WTC11 (cell line): ENCODE data around the gene RRBP1. TPM values are rescaled to one million over a fixed set of nuclear protein-coding genes. Genes with fewer than 3 reads are reported as not detected.

Experiments
- ATAC-seq: fragments of 200-7000 bp; cut with Tn5 transposase; 2 replicates; pipeline ENCODE4 v1.10.0; 2021; ENCODE audit warnings: mild to moderate bottlenecking, moderate library complexity
- CTCF ChIA-PET: fragments of 300-600 bp; sonication (Branson Sonifier 250); formaldehyde crosslinking; loops from one replicate; lab custom pipeline; 2021; ENCODE audit warnings: antibody characterized with exemption; lab: Charles Lee
- POLR2A ChIA-PET: fragments of 350-600 bp; sonication (Branson Sonifier 250); formaldehyde crosslinking; loops from one replicate; lab custom pipeline; 2021; ENCODE audit warnings: antibody characterized with exemption; lab: Charles Lee
- DNase-seq: peaks from one replicate; pipeline ENCODE4 v3.0.0; 2021; ENCODE audit warnings: low spot score
- H3K27ac Mint-ChIP-seq: 2 replicates; pipeline ENCODE4 v1.8.0; 2021; ENCODE audit warnings: mixed read lengths
- H3K27me3 Mint-ChIP-seq: 2 replicates; pipeline ENCODE4 v1.8.0; 2021; ENCODE audit warnings: low read depth, mild to moderate bottlenecking, moderate library complexity, mixed read lengths
- H3K36me3 Mint-ChIP-seq: 2 replicates; pipeline ENCODE4 v1.8.0; 2021; ENCODE audit warnings: mixed read lengths
- H3K4me1 Mint-ChIP-seq: 2 replicates; pipeline ENCODE4 v1.8.0; 2022; ENCODE audit warnings: mixed read lengths
- H3K4me3 Mint-ChIP-seq: 2 replicates; pipeline ENCODE4 v1.8.0; 2021; ENCODE audit warnings: mild to moderate bottlenecking, moderate library complexity, mixed read lengths
- H3K9me3 Mint-ChIP-seq: 2 replicates; pipeline ENCODE4 v1.8.0; 2021; ENCODE audit warnings: mixed read lengths
- AR ChIP-seq: fragments of 250-450 bp; sonication (Bioruptor Pico); IDR thresholded peaks from 2 replicates; pipeline ENCODE4 v1.9.0; 2021; ENCODE audit warnings: mild to moderate bottlenecking
- CREM ChIP-seq: sonication (generic); formaldehyde crosslinking; IDR thresholded peaks from 2 replicates; pipeline ENCODE4 v1.8.1; 2022; ENCODE audit warnings: mild to moderate bottlenecking, missing genetic modification reagents, moderate library complexity
- E2F4 ChIP-seq: sonication (generic); formaldehyde crosslinking; IDR thresholded peaks from 2 replicates; pipeline ENCODE4 v1.8.1; 2022; ENCODE audit warnings: low read depth, mild to moderate bottlenecking, moderate library complexity, missing genetic modification reagents, borderline replicate concordance
- FOXK1 ChIP-seq: sonication (generic); formaldehyde crosslinking; IDR thresholded peaks from 2 replicates; pipeline ENCODE4 v1.8.0; 2022; ENCODE audit warnings: mild to moderate bottlenecking, moderate library complexity, missing genetic modification reagents
- IRF1 ChIP-seq: sonication (generic); formaldehyde crosslinking; IDR thresholded peaks from 2 replicates; pipeline ENCODE4 v1.8.0; 2023; ENCODE audit warnings: missing genetic modification reagents
- IRF2 ChIP-seq: sonication (generic); formaldehyde crosslinking; IDR thresholded peaks from 2 replicates; pipeline ENCODE4 v1.8.0; 2022; ENCODE audit warnings: low read depth, missing genetic modification reagents, borderline replicate concordance
- MAX ChIP-seq: sonication (generic); formaldehyde crosslinking; IDR thresholded peaks from 2 replicates; pipeline ENCODE4 v1.8.0; 2022; ENCODE audit warnings: mild to moderate bottlenecking, missing genetic modification reagents
- MLX ChIP-seq: sonication (generic); formaldehyde crosslinking; IDR thresholded peaks from 2 replicates; pipeline ENCODE4 v1.8.1; 2023; ENCODE audit warnings: mild to moderate bottlenecking, missing genetic modification reagents, moderate library complexity
- NFATC4 ChIP-seq: fragments of 250-450 bp; sonication (Bioruptor Pico); IDR thresholded peaks from 2 replicates; pipeline ENCODE4 v1.9.0; 2021; ENCODE audit warnings: mild to moderate bottlenecking
- NFE2L1 ChIP-seq: sonication (generic); formaldehyde crosslinking; IDR thresholded peaks from 2 replicates; pipeline ENCODE4 v1.8.1; 2023; ENCODE audit warnings: missing genetic modification reagents
- SP1 ChIP-seq: sonication (generic); formaldehyde crosslinking; conservative IDR thresholded peaks from 2 replicates; pipeline ENCODE4 v1.8.1; 2022; ENCODE audit warnings: missing genetic modification reagents
- STAT6 ChIP-seq: sonication (generic); formaldehyde crosslinking; conservative IDR thresholded peaks from 2 replicates; pipeline ENCODE4 v1.8.1; 2023; ENCODE audit warnings: mild to moderate bottlenecking, low read depth, missing genetic modification reagents, moderate library complexity
- TEAD1 ChIP-seq: sonication (generic); formaldehyde crosslinking; IDR thresholded peaks from 2 replicates; pipeline ENCODE4 v1.8.0; 2022; ENCODE audit warnings: mild to moderate bottlenecking, missing genetic modification reagents
- USF2 ChIP-seq: sonication (generic); formaldehyde crosslinking; IDR thresholded peaks from 2 replicates; pipeline ENCODE4 v1.8.1; 2023; ENCODE audit warnings: mild to moderate bottlenecking, missing genetic modification reagents, moderate library complexity
- ZNF138 ChIP-seq: sonication (generic); formaldehyde crosslinking; conservative IDR thresholded peaks from 2 replicates; pipeline ENCODE4 v1.8.1; 2022; ENCODE audit warnings: mild to moderate bottlenecking, moderate library complexity, missing genetic modification reagents
- ZNF396 ChIP-seq: fragments of 250-450 bp; sonication (Bioruptor Pico); IDR thresholded peaks from 2 replicates; pipeline ENCODE4 v1.8.0; 2021; ENCODE audit warnings: mild to moderate bottlenecking, moderate library complexity, borderline replicate concordance
- ZNF512 ChIP-seq: sonication (generic); formaldehyde crosslinking; IDR thresholded peaks from 2 replicates; pipeline ENCODE4 v1.8.1; 2022; ENCODE audit warnings: missing genetic modification reagents, borderline replicate concordance
- ZNF532 ChIP-seq: fragments of 250-450 bp; sonication (Bioruptor Pico); IDR thresholded peaks from 2 replicates; pipeline ENCODE4 v1.9.0; 2021; ENCODE audit warnings: mild to moderate bottlenecking, borderline replicate concordance
- ZSCAN18 ChIP-seq: fragments of 250-450 bp; sonication (Bioruptor Pico); IDR thresholded peaks from 2 replicates; pipeline ENCODE4 v2.1.2; 2022; ENCODE audit warnings: mild to moderate bottlenecking, moderate library complexity
- total RNA-seq: library from RNA; stranded (reverse); gene quantifications from 3 replicates; pipeline ENCODE4 v1.2.3, GENCODE V29; 2021

The RRBP1 gene
- total RNA-seq, 1 experiment from 2014 or later, result 171 TPM

GRCh38 chr20:17678295-17678694, 3.7 kb downstream of the RRBP1 start:
- Mint-ChIP-seq H3K9me3 (no peaks in the 10 kb centered on the region), H3K4me3 (no peak overlapping the region), H3K27me3 (no peaks in the 10 kb centered on the region), H3K4me1 (peaks cover 43% of the 10 kb centered on the region), H3K27ac (peak overlapping the region; percentile 80), H3K36me3 (peaks cover 19% of the 10 kb centered on the region)
- no peak for TF ChIP-seq ZSCAN18
- TF ChIP-seq MLX, result no peak
- no peak for TF ChIP-seq FOXK1
- no peak for TF ChIP-seq ZNF138 (CRISPR knock-in tag)
- no peak for TF ChIP-seq E2F4 (CRISPR knock-in tag)
- TF ChIP-seq STAT6 (CRISPR knock-in tag), result no peak
- no peak for TF ChIP-seq IRF2 (CRISPR knock-in tag)
- no peak for TF ChIP-seq NFATC4 (CRISPR knock-in tag)
- TF ChIP-seq AR (CRISPR knock-in tag), result no peak
- no peak for TF ChIP-seq NFE2L1 (CRISPR knock-in tag)
- no peak for TF ChIP-seq IRF1 (CRISPR knock-in tag)
- no peak for TF ChIP-seq SP1 (CRISPR knock-in tag)
- no peak for TF ChIP-seq CREM (CRISPR knock-in tag)
- no peak for TF ChIP-seq ZNF396 (CRISPR knock-in tag)
- TF ChIP-seq ZNF512 (CRISPR knock-in tag), result no peak
- no peak for TF ChIP-seq TEAD1 (CRISPR knock-in tag)
- TF ChIP-seq MAX, result no peak
- TF ChIP-seq ZNF532 (CRISPR knock-in tag), result no peak
- no peak for TF ChIP-seq USF2 (CRISPR knock-in tag)
- POLR2A ChIA-PET, result no interaction called here
- DNase-seq, result no peak
- ATAC-seq, result no peak
- CTCF ChIA-PET, result no interaction called here
